Fibroblast of lung (primary cell): ENCODE results near the gene ONECUT3.

Experiments used
- EZH2 ChIP-seq: IDR thresholded peaks from 2 replicates; pipeline ENCODE4 v1.5.1; 2012; ENCODE audit warnings: low read length, control low read depth, mild to moderate bottlenecking; ENCODE audit errors: missing control alignments
- TF ChIP-seq, protein P1 (sequence below), 2 donors: IDR thresholded peaks in 1 of 2; conservative IDR thresholded peaks in 1 of 2; 1 replicate in 1 of 2; 2 replicates in 1 of 2; pipeline ENCODE4 v1.5.1; 2011 to 2012; ENCODE audit warnings: low read length in 2 of 2, control low read depth in 1 of 2, inconsistent platforms in 1 of 2, low read depth in 1 of 2, mild to moderate bottlenecking in 1 of 2

GRCh38 chr19:1765232-1765903, 12.1 kb downstream of the ONECUT3 start:
- TF ChIP-seq, protein P1, sequence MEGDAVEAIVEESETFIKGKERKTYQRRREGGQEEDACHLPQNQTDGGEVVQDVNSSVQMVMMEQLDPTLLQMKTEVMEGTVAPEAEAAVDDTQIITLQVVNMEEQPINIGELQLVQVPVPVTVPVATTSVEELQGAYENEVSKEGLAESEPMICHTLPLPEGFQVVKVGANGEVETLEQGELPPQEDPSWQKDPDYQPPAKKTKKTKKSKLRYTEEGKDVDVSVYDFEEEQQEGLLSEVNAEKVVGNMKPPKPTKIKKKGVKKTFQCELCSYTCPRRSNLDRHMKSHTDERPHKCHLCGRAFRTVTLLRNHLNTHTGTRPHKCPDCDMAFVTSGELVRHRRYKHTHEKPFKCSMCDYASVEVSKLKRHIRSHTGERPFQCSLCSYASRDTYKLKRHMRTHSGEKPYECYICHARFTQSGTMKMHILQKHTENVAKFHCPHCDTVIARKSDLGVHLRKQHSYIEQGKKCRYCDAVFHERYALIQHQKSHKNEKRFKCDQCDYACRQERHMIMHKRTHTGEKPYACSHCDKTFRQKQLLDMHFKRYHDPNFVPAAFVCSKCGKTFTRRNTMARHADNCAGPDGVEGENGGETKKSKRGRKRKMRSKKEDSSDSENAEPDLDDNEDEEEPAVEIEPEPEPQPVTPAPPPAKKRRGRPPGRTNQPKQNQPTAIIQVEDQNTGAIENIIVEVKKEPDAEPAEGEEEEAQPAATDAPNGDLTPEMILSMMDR (conservative IDR thresholded peaks at IDR 0.05 in 1 of 2, IDR thresholded peaks at IDR 0.05 in 1 of 2; ENCODE audit: low read depth in 1 of 2, low read length in 2 of 2), result no peak
- peak; percentile 26 for TF ChIP-seq EZH2
